HPDE6-E6E7 (cell line): Measurements from ENCODE around the gene GRK2.
A peak's percentile ranks its signal among the peaks of the same experiment; 100 is the strongest.
"Not testable (repeated sequence)": the region's sequence is repeated elsewhere in the genome, so short reads cannot be mapped to it uniquely, and the experiment has no call there.

ENCODE experiments used
- DNase-seq: peaks from one replicate; pipeline ENCODE4 v3.0.0; 2011; ENCODE audit warnings: missing footprints; ENCODE audit errors: extremely low spot score

GRK2 gene

DNA sequence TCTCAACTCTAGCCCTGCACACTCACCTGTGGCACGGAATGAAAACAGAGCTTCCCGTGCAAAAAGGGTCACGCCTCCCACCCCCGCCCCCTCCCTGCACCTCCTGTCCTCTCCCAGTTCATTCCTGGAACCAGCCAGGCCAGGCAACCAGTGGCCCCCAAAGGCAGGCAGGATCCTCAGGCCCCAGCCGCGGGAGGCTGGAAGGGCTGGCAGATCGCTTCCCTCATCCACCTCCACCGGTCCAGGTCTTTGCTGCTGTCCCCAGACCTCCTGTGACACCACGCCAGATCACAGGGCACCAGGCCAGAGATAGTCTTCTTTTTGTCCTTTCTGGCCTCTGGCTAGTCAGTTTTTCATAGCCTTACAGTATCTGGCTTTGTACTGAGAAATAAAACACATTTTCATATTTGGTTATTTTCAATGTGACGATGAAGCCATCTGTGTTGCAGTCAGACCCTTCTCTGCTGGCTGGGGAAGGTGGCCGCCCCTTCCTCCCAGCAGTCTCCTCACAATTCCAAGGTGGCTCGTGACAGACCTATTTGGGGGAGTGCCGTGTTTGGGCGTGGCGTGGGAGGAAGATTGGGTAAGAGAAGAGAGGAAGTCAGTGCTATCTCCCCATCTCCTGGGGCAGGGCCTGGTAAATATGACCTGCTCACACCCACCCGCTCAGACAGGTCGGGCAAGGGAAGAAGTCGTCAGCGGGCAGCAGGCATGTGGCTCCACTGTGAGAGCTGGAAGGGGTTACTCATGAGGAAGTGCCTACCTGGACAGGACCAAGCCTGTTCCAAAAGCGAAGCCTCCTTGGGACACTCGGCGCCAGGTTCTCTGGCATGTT, 46.1 kb downstream of the GRK2 start:
- DNase-seq, result peak; percentile 93

DNA sequence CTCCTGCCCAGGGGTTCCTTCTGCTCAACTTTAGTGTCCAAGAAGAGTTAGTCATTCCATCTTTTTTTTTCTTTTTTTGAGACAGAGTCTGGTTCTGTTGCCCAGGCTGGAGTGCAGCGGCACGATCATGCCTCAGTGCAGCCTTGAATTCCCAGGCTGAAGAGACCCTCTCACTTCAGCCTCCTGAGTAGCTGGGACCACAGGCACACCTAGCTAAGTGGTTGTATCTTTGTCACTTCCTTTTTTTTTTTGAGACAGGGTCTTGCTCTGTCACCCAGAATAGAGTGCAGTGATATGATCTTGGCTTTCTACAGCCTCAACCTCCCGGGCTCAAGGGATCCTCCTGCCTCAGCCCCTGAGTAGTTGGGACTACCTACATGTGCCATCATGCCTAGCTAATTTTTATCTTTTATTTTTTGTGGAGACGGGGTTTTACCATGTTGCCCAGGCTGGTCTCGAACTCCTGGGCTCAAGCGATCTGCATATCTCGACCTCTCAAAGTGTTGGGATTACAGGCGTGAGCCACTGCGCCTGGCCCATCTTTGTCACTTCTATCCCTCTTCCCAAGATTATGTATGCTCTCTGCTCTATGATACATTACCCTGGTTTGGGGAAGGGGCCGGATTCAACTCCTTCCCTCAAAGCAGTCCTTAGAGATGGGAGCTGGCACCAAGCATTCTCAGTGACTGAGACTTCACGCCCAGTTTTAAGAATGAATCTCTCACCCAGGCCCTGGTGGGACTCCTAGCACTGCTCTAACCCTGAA, 47.0 kb downstream of the GRK2 start:
- DNase-seq, result no peak

DNA sequence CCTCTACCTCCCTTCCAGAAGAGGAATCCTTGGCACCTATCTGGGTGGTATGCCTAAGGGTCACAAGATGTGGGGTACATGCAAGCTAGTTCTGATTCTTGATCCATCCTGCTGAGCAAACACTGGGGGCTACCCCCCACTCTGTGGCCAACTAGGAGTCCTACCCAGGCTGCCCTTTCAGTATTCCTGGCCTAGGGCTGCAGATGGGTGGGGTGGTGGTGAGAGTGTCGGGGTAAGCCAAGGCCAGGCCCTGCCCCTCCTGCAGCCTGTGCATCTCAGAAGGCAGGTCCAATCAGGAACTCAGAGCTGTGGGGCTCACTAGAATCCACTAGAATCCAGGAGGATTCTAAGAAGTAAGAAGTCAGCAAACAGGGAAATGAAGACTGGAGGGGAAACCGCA, 47.9 kb downstream of the GRK2 start:
- DNase-seq, result no peak

DNA sequence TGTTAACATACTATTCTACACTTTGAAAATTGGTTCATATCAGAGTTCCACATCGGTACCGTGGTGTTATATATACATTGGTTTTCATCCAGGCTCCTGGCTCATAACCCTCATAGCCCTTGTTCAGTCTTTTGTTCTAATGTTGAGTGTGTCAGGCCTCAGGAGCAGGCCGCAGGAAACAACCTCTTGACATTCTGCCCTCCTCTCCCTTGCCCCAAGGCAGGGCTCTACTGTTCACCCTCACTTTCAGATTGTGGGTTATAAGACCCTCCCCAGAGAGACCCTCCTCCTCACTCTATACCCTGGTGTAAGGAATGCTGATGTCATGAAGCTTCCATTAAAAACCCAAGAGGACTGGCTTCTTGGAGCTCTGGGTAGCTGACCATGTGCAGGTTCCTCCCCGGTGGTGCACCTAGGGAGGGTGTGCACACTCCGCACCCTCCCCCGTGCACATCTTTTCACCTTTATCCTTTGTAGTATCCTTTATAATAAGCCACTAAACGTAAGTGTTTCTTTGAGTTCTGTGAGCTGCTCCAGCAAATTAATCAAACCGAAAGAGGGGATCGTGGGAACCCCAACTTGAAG, 49.1 kb downstream of the GRK2 start:
- no peak for DNase-seq

DNA sequence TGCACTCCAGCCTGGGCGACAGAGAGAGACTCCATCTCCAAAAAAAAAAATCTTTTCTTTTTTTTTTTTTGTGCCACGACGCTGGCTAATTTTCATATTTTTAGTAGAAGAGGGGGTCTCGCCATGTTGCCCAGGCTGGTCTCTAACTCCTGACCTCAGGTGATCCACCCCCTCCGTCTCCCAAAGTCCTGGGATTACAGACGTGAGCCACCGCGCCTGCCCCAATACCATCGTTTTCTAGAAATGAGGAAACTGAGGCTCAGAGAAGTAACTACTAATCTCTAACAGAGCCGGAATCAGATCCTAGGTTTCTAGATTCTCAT, 50.6 kb downstream of the GRK2 start:
- DNase-seq, result no peak

DNA sequence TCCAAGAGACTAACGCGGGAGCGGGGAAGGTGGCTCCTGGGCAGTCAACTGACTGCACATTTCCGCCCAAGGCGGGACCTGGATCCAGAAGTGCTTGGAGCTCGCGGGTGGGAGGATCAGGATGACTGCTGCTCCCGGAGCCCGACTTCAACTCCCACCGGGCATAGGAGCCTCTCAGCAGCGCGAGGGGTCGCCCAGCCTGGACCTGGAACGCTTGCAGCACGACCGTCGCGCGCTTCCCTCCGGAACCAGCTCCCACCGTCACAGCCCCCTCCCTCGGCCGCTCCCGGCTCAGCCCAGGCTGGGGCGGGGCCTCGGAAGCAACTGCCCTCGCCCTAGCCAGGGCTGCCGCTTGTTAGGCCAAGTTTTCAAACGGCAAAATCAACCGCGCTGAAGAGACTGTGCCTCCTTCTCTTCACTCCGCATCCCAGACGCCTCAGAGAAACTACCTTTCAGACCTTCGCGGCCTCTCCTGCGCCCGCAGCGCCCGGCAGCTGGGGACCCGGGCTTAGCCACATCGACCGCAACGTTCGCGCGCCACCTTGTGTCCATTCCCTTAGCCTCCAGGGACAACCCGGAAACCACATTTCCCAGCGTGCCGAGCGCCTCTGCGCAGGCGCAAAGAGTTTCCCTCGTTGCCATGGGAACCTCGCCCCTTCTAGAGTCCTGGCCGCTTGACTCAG, 51.1 kb downstream of the GRK2 start:
- peak; percentile 94 for DNase-seq

DNA sequence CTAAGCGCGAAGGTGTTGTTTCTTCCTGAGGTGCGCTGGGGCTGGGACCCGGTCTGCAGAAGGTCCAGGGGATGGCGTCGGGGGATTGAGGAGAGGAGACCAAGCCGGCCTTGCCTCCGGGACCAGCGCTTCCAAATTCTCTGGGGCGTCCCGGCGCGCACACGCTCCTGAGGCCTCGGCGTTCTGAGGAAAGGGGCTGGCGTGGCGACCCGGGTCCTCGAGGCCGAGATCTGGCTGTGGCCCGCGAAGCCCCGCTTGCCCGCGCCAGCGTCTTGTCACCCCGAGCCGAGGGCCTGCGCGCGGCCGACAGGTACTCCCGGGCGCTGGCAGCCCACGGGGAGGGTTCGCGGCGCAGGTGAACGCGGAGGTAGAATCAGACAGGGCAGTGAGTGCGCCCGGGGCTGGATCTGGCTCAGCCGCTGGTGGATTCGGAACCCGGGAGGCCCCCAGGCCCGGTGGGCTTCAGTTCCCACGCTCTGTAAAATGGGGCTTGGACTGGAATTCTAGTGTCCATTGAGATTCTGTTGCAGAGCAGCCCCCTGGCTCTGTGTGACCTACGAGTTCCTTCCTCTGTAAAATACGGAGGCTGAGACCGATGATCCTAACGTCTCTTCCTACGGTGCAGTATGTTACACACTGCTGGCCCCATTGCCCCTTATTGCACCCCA, 51.7 kb downstream of the GRK2 start:
- no peak for DNase-seq

DNA sequence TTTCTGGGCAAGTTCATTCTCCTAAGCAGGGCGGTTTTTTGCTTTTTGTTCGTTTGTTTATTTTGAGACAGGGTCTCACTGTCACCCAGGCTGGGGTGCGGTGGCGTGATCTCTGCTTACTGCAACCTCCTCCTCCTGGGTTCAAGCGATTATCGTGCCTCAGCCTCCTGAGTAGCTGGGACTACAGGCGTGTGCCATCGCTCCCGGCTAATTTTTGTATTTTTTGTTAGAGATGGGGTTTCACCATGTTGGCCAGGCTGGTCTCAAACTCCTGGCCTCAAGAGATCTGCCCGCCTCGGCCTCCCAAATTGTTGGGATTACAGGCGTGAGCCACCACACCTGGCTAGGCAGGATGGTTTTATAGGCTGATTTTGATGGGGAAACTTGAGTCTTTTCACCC, 52.6 kb downstream of the GRK2 start:
- not testable (repeated sequence) for DNase-seq

DNA sequence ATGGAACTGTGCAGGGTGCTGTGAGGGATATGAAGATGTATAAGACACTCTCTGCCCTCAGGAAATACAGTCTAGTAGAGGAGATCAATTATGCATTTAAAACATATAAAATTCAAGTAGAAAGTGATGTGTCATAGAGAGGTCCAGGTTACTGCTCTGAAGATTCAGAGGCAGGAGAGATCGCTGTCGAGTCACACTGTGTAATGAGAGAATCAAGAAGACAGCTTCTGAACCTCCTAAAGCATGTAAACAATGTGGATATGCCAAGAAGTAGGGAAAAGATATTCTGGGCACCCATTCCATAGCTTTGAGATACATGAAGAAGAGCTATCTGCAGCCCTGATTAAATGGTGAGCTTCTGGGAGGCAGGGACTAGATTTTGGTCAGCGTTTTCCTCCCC, 53.7 kb downstream of the GRK2 start:
- no peak for DNase-seq

DNA sequence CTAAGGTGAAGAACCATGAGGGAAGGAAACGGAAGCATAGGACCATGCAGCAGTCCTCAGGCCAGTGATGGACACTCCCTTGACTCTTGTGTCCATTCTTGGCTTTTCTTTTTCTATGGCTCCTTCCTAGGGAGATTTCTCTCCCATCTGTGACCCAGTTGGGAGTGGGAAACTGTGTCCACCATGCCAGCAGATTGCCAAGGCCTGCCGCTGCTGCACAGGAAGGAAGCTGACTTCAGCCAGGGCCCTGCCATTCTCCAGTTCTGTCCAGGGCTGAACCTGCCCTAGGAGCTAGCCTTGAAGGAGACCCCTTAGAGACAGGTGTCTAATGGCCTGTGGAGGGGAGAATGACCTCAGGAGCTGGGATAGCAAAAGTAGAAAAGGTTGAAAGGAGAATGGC, 54.4 kb downstream of the GRK2 start:
- no peak for DNase-seq

DNA sequence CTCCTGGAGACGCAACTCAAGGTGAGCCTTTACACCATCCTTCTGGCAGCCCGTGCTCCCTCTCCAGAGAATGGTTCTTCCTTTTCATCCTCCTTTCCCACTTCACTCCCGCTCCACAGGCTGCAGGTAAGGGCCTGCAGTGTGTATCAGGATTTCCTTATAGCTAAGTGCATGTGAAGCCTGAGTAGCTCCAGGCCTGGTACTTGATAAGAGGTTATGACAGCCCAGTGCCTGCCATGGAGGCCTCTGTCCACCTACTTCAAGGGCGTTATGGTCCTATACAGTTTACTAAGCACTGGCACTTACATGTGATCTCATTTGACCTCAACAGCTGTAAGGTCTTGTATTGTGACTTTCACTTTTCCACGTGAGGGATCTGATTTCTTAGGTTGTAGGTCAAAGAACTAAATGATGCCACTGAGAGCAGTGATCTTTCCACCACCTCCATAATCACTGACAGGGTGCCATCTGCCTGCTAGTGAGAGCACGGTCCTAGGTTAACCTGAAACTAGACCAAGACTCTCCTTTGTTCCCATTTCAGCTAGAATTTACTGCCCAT, 55.1 kb downstream of the GRK2 start:
- DNase-seq, result no peak

DNA sequence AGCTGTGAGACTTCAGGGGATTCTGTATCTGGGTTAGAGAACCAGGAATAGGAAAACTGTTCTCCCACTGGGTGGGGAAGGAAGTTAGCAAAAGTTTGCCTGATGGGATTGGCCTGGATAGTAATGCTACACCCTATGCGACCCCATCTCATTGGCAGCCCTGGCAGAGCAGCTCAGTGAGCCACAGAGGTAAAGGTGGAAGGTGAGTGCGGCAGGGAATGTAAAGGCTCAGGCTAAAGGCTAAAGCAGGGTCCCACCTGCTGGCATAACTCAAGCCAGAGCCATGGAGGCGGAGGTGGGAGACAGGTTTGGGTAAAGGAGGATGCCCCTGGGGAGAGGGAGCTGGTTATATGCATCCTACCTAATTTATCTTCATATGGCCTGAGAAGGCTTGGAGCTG, 55.8 kb downstream of the GRK2 start:
- DNase-seq, result no peak

DNA sequence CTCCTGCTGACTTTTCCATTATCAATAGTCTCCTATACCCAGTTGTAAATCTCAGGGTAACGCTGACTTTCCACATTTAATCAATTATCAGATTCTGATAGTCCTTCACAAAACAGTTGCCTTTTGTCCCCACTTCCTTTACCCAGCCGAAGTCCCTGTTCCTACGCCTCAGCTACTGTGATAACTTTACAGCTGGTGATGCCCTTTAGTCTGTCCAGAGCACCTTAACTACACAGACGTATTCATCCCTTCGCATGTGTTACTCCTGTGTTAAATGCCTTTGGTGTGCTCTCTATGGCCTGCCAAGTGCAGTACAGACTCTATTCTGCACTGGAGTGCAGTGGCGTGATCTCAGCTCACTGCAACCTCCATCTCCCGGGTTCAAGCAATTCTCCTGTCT, 57.3 kb downstream of the GRK2 start:
- DNase-seq, result no peak

DNA sequence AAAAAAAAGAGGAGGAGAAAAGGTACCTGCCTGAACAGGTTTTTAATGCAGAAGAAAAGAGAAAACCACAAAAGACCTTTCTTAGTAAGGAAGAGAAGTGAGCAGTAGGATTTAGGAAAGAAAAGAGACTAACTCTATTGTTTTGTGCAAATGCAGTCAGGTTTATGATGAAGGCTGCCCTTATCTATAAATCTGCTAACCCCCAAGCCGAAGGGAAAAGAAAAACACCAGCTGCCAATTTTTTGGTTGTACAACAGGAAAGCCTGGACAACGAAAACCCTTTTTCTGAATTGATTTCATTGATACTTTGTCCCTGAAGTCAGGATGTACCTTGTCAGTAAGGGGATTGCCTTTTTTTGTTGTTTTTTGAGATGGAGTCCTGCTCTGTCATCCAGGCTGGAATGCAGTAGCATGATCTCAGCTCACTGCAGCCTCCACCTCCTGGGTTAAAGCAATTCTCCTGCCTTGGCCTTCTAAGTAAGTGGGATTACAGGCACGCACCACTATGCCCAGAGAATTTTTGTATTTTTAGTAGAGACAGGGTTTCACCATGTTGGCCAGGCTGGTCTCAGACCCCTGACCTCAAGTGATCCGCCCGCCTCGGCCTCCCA, 65.9 kb downstream of the GRK2 start:
- no peak for DNase-seq
